ENCODE measurements around the gene EFL1. TPM values are rescaled to one million over a fixed set of nuclear protein-coding genes. Genes with fewer than 3 reads are reported as not detected.

Gene EFL1
- total RNA-seq (2022; extraction: Qiagen RNA extraction; ENCODE audit: low read depth) = 22.1 to 28.4 TPM (median 23.2 TPM) in 5 replicates

GRCh38 chr15:82262422-82263026, at the start of gene EFL1, which contains the start of gene SAXO2:
Gene EFL1 (minus strand): TSS chr15:82262734. CDS start chr15:82261778, 956 bp downstream.
Gene SAXO2 (plus strand): TSS chr15:82262818. CDS start chr15:82262880, 62 bp downstream.

Other genes with a start within 250 kb of the EFL1 start
- gene MEX3B, start 216.7 kb downstream of the EFL1 start, total RNA-seq (2022; extraction: Qiagen RNA extraction; ENCODE audit: low read depth) = 2.8 to 5.9 TPM (median 5.2 TPM) in 5 replicates
- gene SAXO2, start 84 bp upstream of the EFL1 start, total RNA-seq (2022; extraction: Qiagen RNA extraction; ENCODE audit: low read depth) = 1.5 to 5.0 TPM (median 1.7 TPM) in 5 replicates
- gene GOLGA6L10, start 86.7 kb upstream of the EFL1 start, total RNA-seq (2022; extraction: Qiagen RNA extraction; ENCODE audit: low read depth) = 0.37 to 0.73 TPM (median 0.52 TPM) in 5 replicates
- 2.5 to 3.1 TPM (median 2.9 TPM) in 5 replicates for gene GOLGA6L9, start 167.1 kb upstream of the EFL1 start, total RNA-seq (2022; extraction: Qiagen RNA extraction; ENCODE audit: low read depth)